Hematopoietic multipotent progenitor cell treated with erythropoietin and hydrocortisone succinate and interleukin-3 and kit ligand, for 17 days (in vitro differentiated cells): ENCODE results near the gene NPBWR2.
"Not testable (repeated sequence)": the region's sequence is repeated elsewhere in the genome, so short reads cannot be mapped to it uniquely, and the experiment has no call there.

Experiments used
- DNase-seq: peaks from one replicate; pipeline ENCODE4 v3.0.0-alpha.2; 2015; ENCODE audit warnings: low spot score

NPBWR2 gene

DNA sequence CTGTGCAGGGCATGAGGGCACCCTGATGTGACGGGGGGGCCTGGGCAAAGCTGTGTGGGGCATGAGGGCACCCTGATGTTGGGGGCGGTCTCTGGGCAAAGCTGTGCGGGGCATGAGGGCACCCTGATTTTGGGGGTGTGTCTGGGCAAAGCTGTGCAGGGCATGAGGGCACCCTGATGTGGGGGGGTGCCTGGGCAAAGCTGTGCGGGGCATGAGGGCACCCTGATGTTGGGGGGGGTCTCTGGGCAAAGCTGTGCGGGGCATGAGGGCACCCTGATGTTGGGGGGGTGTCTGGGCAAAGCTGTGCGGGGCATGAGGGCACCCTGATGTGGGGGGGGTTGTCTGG, 10.0 kb upstream of the NPBWR2 start:
- DNase-seq = not testable (repeated sequence)

DNA sequence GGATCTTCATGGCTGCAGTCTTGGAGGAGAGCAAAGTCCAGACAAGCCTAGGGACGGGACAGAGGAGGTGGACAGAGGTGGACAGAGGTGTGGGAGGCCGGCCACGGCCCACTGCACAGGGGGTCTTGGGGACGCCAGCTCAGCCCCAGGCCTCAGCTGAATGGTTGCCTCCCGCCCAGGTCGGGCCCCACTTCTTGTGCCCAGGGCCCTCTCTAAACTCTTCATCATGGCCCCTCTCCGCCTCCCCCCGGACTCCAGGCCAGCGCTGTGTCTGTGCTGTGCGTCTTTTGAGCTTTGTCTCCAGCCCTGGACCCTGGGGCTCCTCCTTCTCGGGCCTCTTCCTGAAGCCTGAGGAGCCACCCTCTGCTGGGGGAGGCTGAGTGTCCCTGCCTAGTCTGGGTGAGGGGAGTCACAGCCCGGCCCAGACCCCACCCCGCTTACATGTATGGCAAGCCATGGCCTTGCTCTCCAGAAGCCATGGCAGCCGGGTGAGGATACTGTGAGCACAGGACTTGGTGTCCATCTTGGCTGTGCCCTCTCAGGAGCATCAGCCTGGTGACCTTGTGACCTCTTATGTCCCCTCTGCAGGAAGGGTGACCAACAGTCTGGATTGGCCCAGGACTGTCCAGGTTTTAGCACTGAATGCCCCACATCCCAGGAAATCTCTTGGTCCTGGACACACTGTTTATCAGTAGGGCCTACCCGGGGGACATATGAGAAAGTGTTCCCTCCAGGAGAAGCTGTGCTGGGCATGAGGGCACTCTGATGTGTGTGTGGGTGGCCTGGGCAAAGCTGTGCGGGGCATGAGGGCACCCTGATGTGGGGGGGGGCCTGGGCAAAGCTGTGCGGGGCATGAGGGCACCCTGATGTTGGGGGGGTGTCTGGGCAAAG, 9.4 kb upstream of the NPBWR2 start:
- no peak for DNase-seq

GRCh38 chr20:64116016-64116415, 8.7 kb upstream of the NPBWR2 start:
- DNase-seq = no peak

DNA sequence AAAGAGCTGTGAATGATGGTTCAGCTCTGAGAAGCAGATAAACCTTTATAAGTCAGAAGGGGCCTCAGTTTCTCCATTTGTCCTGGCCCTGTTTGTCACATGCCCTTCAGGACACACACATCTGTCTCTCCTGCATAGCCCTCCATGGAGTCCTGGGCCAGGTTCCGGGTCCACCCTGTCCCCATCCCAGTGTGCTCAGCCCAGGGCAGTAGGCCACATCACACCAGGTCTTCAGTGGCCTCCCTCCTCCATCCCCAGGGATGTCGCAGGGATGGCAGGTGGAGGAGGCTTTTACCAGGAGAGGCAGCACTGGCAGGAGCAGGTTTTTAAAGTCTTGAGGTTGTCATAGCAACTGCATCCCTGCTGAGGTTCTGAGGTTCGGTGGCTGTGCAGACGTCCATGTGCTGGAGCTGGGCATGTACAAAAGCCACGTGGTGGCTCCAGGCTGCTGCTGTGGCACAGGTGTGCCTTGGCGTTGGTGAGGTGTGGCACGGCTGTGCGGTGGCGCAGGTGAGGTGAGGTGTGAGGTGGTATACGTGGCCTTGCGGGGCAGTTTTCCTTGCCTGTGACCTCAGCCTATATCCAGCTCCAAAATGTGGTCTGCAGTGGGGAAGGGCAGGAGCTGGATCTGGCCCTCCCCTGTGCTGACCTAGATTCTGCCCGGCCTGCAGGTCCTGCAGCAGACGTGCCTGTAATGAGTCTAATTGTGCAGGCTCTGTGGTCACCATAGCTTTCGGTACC, 8.0 kb upstream of the NPBWR2 start:
- DNase-seq = no peak

DNA sequence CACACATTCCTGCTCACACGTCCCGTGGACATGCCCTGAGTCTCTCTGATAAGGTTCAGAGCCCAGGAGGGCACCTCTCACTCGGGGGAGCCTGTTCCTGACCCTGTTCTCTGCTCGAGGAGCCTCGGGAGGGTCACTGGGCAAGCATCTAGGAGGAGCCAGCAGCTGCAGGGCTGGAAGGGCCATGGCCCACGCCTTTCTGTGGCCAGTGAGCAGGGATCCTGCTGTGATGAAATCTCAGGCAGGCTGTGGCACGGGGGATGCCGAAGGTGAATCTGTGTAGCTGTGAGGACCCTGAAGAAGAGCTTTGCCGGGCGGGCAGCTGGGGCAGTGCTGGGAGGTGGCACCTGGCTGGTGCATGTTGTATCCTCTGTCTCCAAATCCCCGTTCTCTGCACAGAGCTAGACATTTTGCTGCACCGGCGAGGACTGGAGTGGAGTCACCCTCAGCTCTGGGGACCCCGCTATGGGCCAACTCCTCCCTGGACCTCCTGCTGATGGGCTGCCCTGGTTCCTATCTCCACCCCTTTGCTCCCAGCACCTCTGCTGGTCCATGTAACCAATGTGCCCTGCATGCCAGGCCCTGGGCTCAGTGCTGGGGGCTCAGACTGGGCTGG, 7.1 kb upstream of the NPBWR2 start:
- no peak for DNase-seq

DNA sequence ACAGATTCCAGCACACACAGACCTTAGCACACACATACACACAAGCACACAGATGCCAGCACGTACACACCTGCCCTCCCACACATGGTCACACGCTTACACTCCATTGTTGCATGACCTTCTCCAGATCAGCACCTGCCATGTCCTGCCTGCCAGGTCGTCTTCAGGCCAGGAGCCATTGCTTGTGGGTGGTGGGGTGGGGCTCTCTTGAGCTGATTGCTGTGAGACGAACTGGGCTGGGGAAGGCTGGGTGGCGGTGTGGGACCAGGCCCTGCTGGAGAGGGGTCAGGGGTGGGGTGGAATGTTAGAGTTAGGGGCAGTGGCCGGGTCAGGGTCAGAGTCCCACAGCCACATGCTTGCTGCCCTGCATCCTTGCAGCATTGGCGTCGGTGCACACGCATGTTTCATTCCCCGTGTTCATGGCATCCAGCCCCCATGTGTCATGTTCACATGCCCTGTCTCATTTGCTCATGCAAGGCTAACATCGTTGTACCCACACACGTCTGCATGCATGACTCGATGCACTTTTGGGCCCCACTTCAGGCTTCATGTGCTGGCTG, 6.5 kb upstream of the NPBWR2 start:
- DNase-seq = no peak

- DNase-seq = no peak
Measured at GRCh38 chr20:64113444-64113775, 6.0 kb upstream of the NPBWR2 start.

GRCh38 chr20:64112691-64113443, 5.5 kb upstream of the NPBWR2 start:
- DNase-seq = no peak

DNA sequence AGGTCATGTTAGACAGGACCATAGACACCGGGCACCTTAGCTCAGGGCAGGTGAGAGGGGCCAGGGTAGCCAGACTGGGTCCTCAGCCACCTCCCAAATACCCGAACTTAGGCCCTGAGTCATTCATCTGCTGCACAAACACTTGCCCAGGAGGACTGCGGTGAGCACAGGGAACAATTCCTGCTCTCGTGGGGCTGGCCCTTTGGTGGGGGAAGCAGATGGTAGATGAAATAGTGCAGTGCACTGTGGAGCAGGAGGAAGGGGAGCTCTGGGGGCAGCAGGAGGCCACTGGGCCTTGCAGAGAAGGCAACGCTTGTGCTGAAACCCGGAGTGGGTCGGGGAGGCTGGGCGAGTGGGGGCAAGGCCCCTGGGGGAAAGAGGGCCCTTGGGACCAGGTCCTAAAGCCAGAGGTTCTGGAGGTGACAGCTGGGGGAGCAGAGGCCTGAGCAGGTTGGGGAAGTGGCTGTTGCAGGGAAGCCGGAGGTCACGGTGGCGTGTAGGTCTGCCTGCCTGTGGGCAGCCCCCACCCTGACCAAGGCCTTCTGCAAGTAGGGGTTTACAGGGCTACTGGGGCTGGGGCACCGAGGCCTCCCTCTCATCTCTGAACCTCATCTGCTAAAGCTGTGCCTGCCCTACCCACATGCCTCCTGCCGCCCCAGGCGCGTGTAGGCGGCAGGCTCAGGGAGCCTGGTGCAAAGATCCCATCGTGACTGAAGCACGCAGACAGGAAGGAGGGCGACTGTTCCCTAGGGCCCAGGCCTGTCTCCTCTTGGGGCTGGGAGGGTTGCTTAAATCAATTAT, 4.7 kb upstream of the NPBWR2 start:
- no peak for DNase-seq

- no peak for DNase-seq
Measured at GRCh38 chr20:64110411-64111068, 3.2 kb upstream of the NPBWR2 start.

DNA sequence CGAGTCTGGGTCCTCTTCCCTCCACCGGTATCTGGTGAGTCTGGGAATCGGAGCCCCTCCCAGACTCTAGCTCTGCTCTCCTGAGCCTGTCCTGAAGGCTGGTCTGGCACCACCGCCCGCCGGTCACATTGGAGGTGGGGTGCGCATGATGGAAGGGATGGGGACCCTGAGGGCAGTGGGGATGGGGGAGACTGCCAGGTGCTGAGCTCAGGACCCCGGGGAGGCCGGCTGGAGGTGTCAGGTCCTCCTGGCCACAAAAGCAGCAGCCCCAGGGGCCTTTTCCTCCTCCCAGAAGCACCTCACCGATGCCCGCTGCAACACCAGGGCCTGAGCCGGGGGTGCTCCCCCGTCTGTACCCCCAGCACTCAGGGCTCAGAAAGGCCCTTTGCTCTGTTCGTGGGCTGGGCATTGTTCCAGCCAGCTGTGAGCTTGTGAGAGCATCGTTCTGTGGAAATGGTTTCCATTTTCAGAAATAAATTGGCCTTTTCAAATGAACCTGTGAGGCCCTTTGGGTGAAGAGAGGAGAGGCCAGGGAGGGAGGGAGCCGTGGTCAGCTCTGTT, 2.5 kb upstream of the NPBWR2 start:
- DNase-seq = no peak

DNA sequence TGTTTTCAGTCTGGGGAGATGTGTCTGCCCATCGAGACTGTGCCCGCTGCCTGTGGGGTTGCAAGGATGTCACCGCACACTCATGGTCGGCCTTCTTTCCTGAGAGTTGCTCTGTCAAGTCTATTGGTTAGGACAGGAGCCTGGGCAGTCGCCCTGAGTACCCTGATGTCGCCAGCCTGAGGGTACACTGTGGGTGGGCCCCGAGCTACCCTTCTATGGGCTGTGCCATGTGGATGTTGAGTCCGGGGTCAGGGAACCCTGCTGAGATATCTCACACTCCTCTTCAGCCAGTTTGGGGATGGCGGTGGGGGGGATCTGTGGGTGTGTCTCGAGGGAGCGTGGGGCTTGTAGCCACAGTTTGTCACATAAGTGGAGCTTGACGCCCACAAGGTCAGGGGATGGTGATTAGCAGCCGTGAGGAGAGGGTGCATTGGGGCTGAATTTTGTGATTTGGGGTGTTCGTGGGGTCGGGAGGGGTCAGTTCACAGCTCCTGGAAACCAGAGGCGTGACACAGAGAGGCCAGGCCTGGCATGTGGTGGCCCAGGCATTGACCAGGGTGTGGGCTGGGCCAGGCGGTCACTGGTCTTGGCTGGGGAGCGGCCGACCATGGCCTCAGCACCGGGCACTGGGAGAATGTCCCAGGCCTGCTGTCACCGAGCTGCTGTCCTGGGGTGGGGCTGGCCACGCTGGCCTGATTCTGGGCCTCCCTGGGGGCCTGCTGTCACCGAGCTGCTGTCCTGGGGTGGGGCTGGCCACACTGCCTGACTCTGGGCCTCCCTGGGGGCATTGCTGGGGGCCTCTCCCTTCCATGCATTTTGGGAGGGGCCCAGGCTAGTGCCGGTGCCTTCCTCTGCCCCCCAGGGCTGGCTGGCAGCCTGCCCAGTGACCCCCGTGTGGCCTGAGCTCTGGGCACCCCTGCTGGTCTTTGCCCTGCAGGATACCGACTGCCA, 1.6 kb upstream of the NPBWR2 start:
- DNase-seq = no peak

DNA sequence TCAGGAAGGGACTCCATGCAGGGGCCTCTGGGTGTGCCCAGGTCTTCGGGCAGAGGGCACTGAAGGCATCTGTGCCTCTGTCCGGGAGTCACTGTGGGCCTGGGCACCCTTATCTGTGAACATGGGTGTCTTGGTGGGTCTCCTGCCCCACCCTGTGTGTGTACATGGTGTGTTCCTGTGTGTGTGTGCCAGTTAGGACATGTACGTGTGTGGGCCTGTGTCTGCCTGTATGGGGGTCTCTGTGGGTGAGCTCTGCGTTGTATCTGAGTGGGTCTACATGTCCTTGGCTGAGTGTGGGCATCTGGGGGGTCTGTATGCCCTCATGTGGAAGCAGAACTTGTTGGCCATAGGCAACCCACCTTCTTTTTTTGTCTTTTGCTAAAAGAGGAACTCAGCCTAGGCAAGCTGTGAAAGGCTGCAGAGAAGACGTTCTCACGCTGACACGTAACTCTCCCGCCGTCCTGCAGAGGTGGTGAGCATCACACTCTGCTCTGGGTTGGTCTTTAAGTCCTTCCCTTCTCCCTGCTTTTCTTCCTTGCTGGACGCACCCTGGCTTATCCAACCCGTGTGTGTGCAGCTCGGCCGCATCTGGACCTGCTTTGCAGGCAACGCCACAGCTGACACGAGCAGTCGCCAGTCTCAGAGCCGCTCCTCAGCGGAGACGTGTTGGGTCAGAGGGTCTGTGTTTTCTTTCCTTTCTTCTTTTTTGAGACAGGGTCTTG, 532 bp upstream of the NPBWR2 start:
- no peak for DNase-seq

DNA sequence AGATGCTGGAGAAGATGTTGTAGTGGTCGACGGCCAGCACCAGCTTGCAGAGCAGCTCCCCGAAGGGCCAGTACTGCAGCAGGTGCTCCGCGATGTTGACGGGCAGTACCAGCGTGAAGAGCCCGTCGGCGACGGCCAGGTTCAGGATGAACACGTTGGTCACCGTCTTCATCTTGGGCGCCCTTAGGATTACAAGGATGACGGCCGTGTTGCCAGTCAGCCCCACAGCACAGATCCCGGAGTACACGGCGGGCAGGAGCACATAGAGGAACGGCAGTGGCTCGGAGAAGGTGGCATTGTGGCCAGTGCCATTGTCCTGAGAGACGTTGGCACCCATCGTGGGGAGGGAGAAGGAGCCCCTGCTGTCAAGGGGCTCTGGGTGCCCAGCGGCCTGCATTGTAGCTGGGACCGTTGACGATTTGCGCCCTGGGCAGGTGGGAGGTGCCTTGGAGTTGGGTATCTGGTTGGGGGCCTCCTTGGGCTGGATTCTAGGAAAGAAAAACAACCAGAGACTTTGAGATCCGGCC, 867 bp downstream of the NPBWR2 start:
- DNase-seq = no peak

- DNase-seq = no peak
Measured at GRCh38 chr20:64105846-64106434, 1.4 kb downstream of the NPBWR2 start.

- no peak for DNase-seq
Measured at GRCh38 chr20:64104667-64105451, 2.5 kb downstream of the NPBWR2 start.
